ENCODE measurements around the gene ANKRD33B. TPM values are rescaled to one million over a fixed set of nuclear protein-coding genes. Genes with fewer than 3 reads are reported as not detected.

Gene ANKRD33B
- total and polyA plus RNA-seq, 9 of the 15 experiments (the other 6 are each of a cell fraction or from before 2014, with no cell fraction given) = 0.10 to 1.7 (median 0.40) TPM

DNA sequence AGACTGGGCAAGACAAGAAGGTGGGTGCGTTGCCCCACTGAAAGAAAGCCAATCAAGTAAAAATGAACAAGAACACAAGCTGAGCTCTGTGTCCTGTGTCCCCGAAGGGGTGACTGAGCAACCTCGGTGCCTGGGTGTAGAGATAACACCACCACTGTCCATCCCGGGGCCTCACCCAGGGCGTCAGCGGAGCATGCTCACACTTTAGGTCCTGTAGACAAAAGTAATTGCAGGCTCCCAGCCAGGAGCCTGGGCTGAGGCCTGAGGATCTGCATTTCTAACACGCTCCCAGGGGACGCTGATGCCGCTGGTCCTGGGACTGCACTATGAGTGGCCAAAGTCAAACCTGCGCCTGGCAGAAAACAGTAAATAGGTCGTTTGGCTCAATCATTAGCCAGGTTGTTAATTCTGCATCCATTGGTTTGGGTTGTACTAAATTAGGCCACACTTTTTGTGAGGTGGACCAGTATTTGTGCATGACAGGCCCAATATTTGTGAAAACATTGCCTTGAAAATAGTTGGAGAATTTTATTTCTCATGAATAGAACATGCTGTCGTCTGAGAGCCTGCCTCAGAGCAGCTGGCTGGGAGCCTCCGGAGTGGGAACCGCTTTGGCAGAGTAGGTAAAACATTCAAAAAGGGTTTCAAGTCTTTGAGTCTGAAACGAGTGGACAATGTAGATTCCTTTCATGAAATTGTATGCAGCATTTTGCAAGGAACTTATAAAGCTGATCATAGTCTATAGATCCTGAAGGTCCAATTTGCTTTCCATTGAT is 38.3 kb downstream of the ANKRD33B start (continued):
- peak; percentile 48 to 78; a peak in 2 of 4 replicates for TF ChIP-seq FOXK2 (conservative IDR thresholded peaks at IDR 0.05 in 1 of 2, IDR thresholded peaks at IDR 0.05 in 1 of 2; ENCODE audit: low read depth in 2 of 2)
- TF ChIP-seq GTF2E2 (tag; IDR thresholded peaks at IDR 0.05) = no peak
- TF ChIP-seq, protein P1, sequence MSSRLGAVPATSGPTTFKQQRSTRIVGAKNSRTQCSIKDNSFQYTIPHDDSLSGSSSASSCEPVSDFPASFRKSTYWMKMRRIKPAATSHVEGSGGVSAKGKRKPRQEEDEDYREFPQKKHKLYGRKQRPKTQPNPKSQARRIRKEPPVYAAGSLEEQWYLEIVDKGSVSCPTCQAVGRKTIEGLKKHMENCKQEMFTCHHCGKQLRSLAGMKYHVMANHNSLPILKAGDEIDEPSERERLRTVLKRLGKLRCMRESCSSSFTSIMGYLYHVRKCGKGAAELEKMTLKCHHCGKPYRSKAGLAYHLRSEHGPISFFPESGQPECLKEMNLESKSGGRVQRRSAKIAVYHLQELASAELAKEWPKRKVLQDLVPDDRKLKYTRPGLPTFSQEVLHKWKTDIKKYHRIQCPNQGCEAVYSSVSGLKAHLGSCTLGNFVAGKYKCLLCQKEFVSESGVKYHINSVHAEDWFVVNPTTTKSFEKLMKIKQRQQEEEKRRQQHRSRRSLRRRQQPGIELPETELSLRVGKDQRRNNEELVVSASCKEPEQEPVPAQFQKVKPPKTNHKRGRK (tag; IDR thresholded peaks at IDR 0.05) = no peak
- no peak for TF ChIP-seq MEF2A (IDR thresholded peaks at IDR 0.05; ENCODE audit: control insufficient read depth, low read depth, low read length)
- no peak for TF ChIP-seq SRSF9 (IDR thresholded peaks at IDR 0.05; ENCODE audit: borderline replicate concordance, low read depth, low read length)
- no peak for TF ChIP-seq NCOA6 (IDR thresholded peaks at IDR 0.05)
- no peak for TF ChIP-seq ZNF12 (CRISPR knock-in tag; IDR thresholded peaks at IDR 0.05)
- TF ChIP-seq CBFA2T3 (IDR thresholded peaks at IDR 0.05) = peak; percentile 91
- TF ChIP-seq HDAC6 (IDR thresholded peaks at IDR 0.05; ENCODE audit: low read depth, low read length) = no peak
- no peak for TF ChIP-seq SIX5 (IDR thresholded peaks at IDR 0.05; ENCODE audit: borderline replicate concordance in 1 of 2, insufficient read depth in 1 of 2, low read depth in 1 of 2, low read length in 2 of 2)
- TF ChIP-seq CTBP1 (IDR thresholded peaks at IDR 0.05; ENCODE audit: borderline replicate concordance) = peak; percentile 85
- TF ChIP-seq NFE2 (IDR thresholded peaks at IDR 0.05; ENCODE audit: low read depth) = peak; percentile 75
- TF ChIP-seq ZNF589 (CRISPR knock-in tag; IDR thresholded peaks at IDR 0.05; ENCODE audit: low read depth) = no peak; the same call in 1 of the 2 replicates
- TF ChIP-seq BRD9 (IDR thresholded peaks at IDR 0.05; ENCODE audit: low read depth, partially characterized antibody) = no peak
- peak; percentile 86 for TF ChIP-seq LEF1 (IDR thresholded peaks at IDR 0.05)
- peak; percentile 88 to 90 for TF ChIP-seq NRF1 (conservative IDR thresholded peaks at IDR 0.05 in 1 of 2, IDR thresholded peaks at IDR 0.05 in 1 of 2)
- no peak for TF ChIP-seq ZSCAN32 (CRISPR knock-in tag; IDR thresholded peaks at IDR 0.05)
- TF ChIP-seq MCM2 (IDR thresholded peaks at IDR 0.05; ENCODE audit: low read depth) = no peak
- no peak for TF ChIP-seq PHTF2 (CRISPR knock-in tag; IDR thresholded peaks at IDR 0.05)
- no peak for TF ChIP-seq HDGF (IDR thresholded peaks at IDR 0.05)
- no peak for TF ChIP-seq ZBTB17 (CRISPR knock-in tag; IDR thresholded peaks at IDR 0.05)
- TF ChIP-seq HOXB6 (CRISPR knock-in tag; IDR thresholded peaks at IDR 0.05; ENCODE audit: borderline replicate concordance) = no peak
- TF ChIP-seq, protein P2, sequence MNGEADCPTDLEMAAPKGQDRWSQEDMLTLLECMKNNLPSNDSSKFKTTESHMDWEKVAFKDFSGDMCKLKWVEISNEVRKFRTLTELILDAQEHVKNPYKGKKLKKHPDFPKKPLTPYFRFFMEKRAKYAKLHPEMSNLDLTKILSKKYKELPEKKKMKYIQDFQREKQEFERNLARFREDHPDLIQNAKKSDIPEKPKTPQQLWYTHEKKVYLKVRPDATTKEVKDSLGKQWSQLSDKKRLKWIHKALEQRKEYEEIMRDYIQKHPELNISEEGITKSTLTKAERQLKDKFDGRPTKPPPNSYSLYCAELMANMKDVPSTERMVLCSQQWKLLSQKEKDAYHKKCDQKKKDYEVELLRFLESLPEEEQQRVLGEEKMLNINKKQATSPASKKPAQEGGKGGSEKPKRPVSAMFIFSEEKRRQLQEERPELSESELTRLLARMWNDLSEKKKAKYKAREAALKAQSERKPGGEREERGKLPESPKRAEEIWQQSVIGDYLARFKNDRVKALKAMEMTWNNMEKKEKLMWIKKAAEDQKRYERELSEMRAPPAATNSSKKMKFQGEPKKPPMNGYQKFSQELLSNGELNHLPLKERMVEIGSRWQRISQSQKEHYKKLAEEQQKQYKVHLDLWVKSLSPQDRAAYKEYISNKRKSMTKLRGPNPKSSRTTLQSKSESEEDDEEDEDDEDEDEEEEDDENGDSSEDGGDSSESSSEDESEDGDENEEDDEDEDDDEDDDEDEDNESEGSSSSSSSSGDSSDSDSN (IDR thresholded peaks at IDR 0.05; ENCODE audit: borderline replicate concordance in 1 of 2, low read depth in 2 of 2, low read length in 2 of 2) = peak; percentile 99 to 100
- TF ChIP-seq, protein P3, sequence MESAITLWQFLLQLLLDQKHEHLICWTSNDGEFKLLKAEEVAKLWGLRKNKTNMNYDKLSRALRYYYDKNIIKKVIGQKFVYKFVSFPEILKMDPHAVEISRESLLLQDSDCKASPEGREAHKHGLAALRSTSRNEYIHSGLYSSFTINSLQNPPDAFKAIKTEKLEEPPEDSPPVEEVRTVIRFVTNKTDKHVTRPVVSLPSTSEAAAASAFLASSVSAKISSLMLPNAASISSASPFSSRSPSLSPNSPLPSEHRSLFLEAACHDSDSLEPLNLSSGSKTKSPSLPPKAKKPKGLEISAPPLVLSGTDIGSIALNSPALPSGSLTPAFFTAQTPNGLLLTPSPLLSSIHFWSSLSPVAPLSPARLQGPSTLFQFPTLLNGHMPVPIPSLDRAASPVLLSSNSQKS (CRISPR knock-in tag; IDR thresholded peaks at IDR 0.05) = no peak

All from K562 (cell line).